HepG2 (cell line): ENCODE results near the gene AKR1E2. TPM values are rescaled to one million over a fixed set of nuclear protein-coding genes. Genes with fewer than 3 reads are reported as not detected.

Source experiments
- ATAC-seq: fragments of 200-7000 bp; cut with Tn5 transposase; 3 replicates; pipeline ENCODE4 v1.9.1; 2020; ENCODE audit warnings: mild to moderate bottlenecking, moderate library complexity
- BruUV-seq: library from RNA; stranded (reverse); fragments of 400-500 nt; replicated peaks from 2 replicates; lab custom pipeline; 2021; lab: Mats Ljungman, UMichigan
- CTCF ChIA-PET: fragments of 300-600 bp; formaldehyde crosslinking; extraction: SDS; loops from one replicate; lab custom pipeline; 2021; ENCODE audit warnings: low total read pairs, inconsistent platforms, low intra/inter-chr PET ratio; lab: Yijun Ruan, JAX
- POLR2A ChIA-PET: fragments of 350-600 bp; sonication (Branson Sonifier 250); formaldehyde crosslinking; loops from one replicate; lab custom pipeline; 2020; ENCODE audit warnings: antibody characterized with exemption, inconsistent platforms; lab: Yijun Ruan, JAX
- DNase-seq: peaks from one replicate; pipeline ENCODE4 v3.0.0-alpha.2; 2015; ENCODE audit warnings: low spot score
- FAIRE-seq: peaks from 3 replicates; lab custom pipeline; 2011; peaks lifted over from hg19 to GRCh38; lab: Jason Lieb, UNC
- H2AFZ ChIP-seq: one replicate; pipeline ENCODE4 v1.6.1; 2011; ENCODE audit warnings: low read length, inconsistent platforms
- H3K27ac ChIP-seq: fragments of 300-600 bp; 3 replicates; pipeline ENCODE4 v1.8.0; 2011; ENCODE audit warnings: mixed run types, mild to moderate bottlenecking, mixed read lengths, low read length, inconsistent platforms; ENCODE audit not compliant: insufficient read depth; ENCODE audit errors: extremely low read length
- H3K27me3 ChIP-seq, 2 experiments: fragments of 200-600 bp in 1 of 2; 2 replicates in 1 of 2; 3 replicates in 1 of 2; pipeline versions ENCODE4 v1.6.0 to v1.8.0; 2011; ENCODE audit warnings: low read length in 2 of 2, mild to moderate bottlenecking in 2 of 2, moderate library complexity in 2 of 2, inconsistent platforms in 1 of 2; ENCODE audit not compliant: insufficient read depth in 2 of 2, control insufficient read depth in 1 of 2
- H3K36me3 ChIP-seq, 2 experiments: fragments of 200-600 bp in 1 of 2; replicated peaks in 1 of 2; 2 replicates in 1 of 2; 3 replicates in 1 of 2; pipeline versions ENCODE4 v1.5.1 to v1.8.0; 2011; ENCODE audit warnings: low read length in 2 of 2, inconsistent platforms in 1 of 2; ENCODE audit not compliant: insufficient read depth in 2 of 2, control insufficient read depth in 1 of 2
- H3K4me1 ChIP-seq: 2 replicates; pipeline ENCODE4 v1.5.1; 2012; ENCODE audit warnings: low read length, inconsistent platforms; ENCODE audit not compliant: insufficient read depth
- H3K4me2 ChIP-seq: 2 replicates; pipeline ENCODE4 v1.6.0; 2011; ENCODE audit warnings: low read depth, low read length, inconsistent platforms
- H3K4me3 ChIP-seq, 3 experiments: fragments of 200-600 bp in 1 of 3; sonication (generic), shearing (Covaris generic) in 1 of 3; replicated peaks in 1 of 3; 2 replicates each; pipeline ENCODE4 v1.5.1; 2011 to 2016; ENCODE audit warnings: low read length in 3 of 3, inconsistent platforms in 2 of 3, low read depth in 2 of 3, mild to moderate bottlenecking in 2 of 3, control low read depth in 1 of 3, mixed read lengths in 1 of 3; ENCODE audit not compliant: insufficient read depth in 1 of 3
- H3K79me2 ChIP-seq: one replicate; pipeline ENCODE4 v1.6.1; 2011; ENCODE audit warnings: low read length, inconsistent platforms; ENCODE audit not compliant: insufficient read depth
- H3K9ac ChIP-seq: 2 replicates; pipeline ENCODE4 v1.6.0; 2011; ENCODE audit warnings: mild to moderate bottlenecking, low read depth, low read length, inconsistent platforms; ENCODE audit not compliant: insufficient read depth
- H3K9me3 ChIP-seq: 2 replicates; pipeline ENCODE4 v1.5.1; 2012; ENCODE audit warnings: mild to moderate bottlenecking, low read length
- H4K20me1 ChIP-seq: 2 replicates; pipeline ENCODE4 v1.6.0; 2011; ENCODE audit warnings: inconsistent platforms, mild to moderate bottlenecking, low read length, moderate library complexity; ENCODE audit not compliant: insufficient read depth
- ATF7 ChIP-seq, 2 experiments: fragments of 450-650 bp in 1 of 2; sonication (generic) in 1 of 2; formaldehyde crosslinking in 1 of 2; IDR thresholded peaks; 2 replicates each; pipeline versions ENCODE4 v1.4.0 to v1.6.1; 2016 to 2020; ENCODE audit warnings: antibody characterized with exemption in 1 of 2, mild to moderate bottlenecking in 1 of 2, missing genetic modification reagents in 1 of 2
- CBFB ChIP-seq: sonication (generic); formaldehyde crosslinking; IDR thresholded peaks from 2 replicates; pipeline ENCODE4 v1.4.0; 2020; ENCODE audit warnings: missing genetic modification reagents
- KMT2B ChIP-seq: IDR thresholded peaks from 2 replicates; pipeline ENCODE4 v1.6.1; 2016; ENCODE audit warnings: missing genetic modification reagents, missing compliant biosample characterization
- MAFK ChIP-seq, 2 experiments: IDR thresholded peaks in 1 of 2; conservative IDR thresholded peaks in 1 of 2; 2 replicates each; pipeline ENCODE4 v1.6.1; 2011; ENCODE audit warnings: improper control_type of control experiment in 2 of 2, low read length in 2 of 2
- SIX1 ChIP-seq: sonication (generic); formaldehyde crosslinking; IDR thresholded peaks from 2 replicates; pipeline ENCODE4 v1.4.0; 2020; ENCODE audit warnings: missing genetic modification reagents, borderline replicate concordance
- THAP11 ChIP-seq: IDR thresholded peaks from 2 replicates; pipeline ENCODE4 v1.6.1; 2016; ENCODE audit warnings: missing biosample characterization, missing genetic modification reagents
- ZMYM4 ChIP-seq: sonication (generic); formaldehyde crosslinking; IDR thresholded peaks from 2 replicates; pipeline ENCODE4 v1.8.1; 2023; ENCODE audit warnings: mild to moderate bottlenecking, missing genetic modification reagents
- ZNF552 ChIP-seq: sonication (generic); formaldehyde crosslinking; IDR thresholded peaks from 2 replicates; pipeline ENCODE4 v1.9.0; 2022; ENCODE audit warnings: missing genetic modification reagents, mild to moderate bottlenecking, borderline replicate concordance
- WGBS: methylation state at CpG from one replicate; pipeline ENCODE4 v1.1.6; 2017; ENCODE audit warnings: low lambda C conversion rate; 5-methylcytosine and 5-hydroxymethylcytosine counted together
- in situ Hi-C: cut with HindIII; loops from 2 replicates; pipeline ENCODE4 v1.10.0; 2017; ENCODE audit warnings: low pct_unique_long_range_greater_than_20kb; ENCODE audit not compliant: extremely low pct_ligation_motif_present
- intact Hi-C: fragments of 100-400 bp; cut with micrococcal nuclease; formaldehyde crosslinking; loops from one replicate; pipeline ENCODE4 v1.10.0; 2022; ENCODE audit not compliant: unreplicated experiment
- polyA plus RNA-seq, 8 experiments: library from polyadenylated mRNA; depleted of rRNA in 3 of 8; stranded (reverse) in 7 of 8; unstranded in 1 of 8; fragments of >200 nt; fragmentation: Illumina TruSeq in 4 of 8; extraction: Trizol in 4 of 8; gene quantifications; 2 replicates each; pipeline versions ENCODE4 v1.2.1 to v1.2.3, GENCODE V29; 2011 to 2016; ENCODE audit warnings: low read depth in 4 of 8, missing spikeins in 1 of 8, mixed read lengths in 1 of 8; ENCODE audit not compliant: insufficient read depth in 1 of 8
- total RNA-seq, 5 experiments: library from RNA; depleted of rRNA; stranded (reverse); fragments of >200 nt; fragmentation: Illumina TruSeq; extraction: Trizol; gene quantifications; 2 replicates each; pipeline ENCODE4 v1.2.3, GENCODE V29; 2016; ENCODE audit warnings: low read depth in 1 of 5

AKR1E2 gene
- total and polyA plus RNA-seq, 2 of the 13 experiments (the other 11 are each of a cell fraction or from before 2014, with no cell fraction given), result not detected

- WGBS, result 39% methylated on average over 4 of the region's 4 CpGs
- Histone ChIP-seq H3K36me3 (no peaks in the 10 kb centered on the region), H3K79me2 (no peaks in the 10 kb centered on the region), H2AFZ (no peak overlapping the region), H3K9me3 (no peaks in the 10 kb centered on the region), H3K27ac (no peak overlapping the region), H3K4me2 (no peak overlapping the region), H3K9ac (no peak overlapping the region), H4K20me1 (no peaks in the 10 kb centered on the region), H3K4me3 (no peak overlapping the region), H3K27me3 (peaks cover 0 to 15% of the 10 kb centered on the region in 2 experiments; a peak in 2 of 5 replicates), H3K4me1 (peaks cover 18% of the 10 kb centered on the region; the same call in 1 of the 2 replicates)
- intact Hi-C loops, result no loop called here
- ATAC-seq (no peak), DNase-seq (no peak), FAIRE-seq (no peak)
- CTCF ChIA-PET, result interaction anchor here (1.5 to 3.2 kb wide), 2 partner anchors 32 to 567 kb away, joined by 7 to 16 read pairs; no protein-coding TSS in a partner anchor
- POLR2A ChIA-PET, result no interaction called here
- no TSS peak for BruUV-seq
- TF ChIP-seq ZMYM4 (CRISPR knock-in tag) (0 out of 2 replicates have a peak, but pooled peaks have one; percentile 28), ATF7 (IDR thresholded peaks at IDR 0.05) (peak; percentile 12; the same call in 1 of the 2 replicates), ATF7 (CRISPR knock-in tag; IDR thresholded peaks at IDR 0.05) (no peak), THAP11 (CRISPR knock-in tag) (no peak), KMT2B (CRISPR knock-in tag) (no peak), CBFB (CRISPR knock-in tag) (no peak), ZNF552 (CRISPR knock-in tag) (no peak)
- in situ Hi-C loops, result loop anchor here (25.0 kb wide), 1 partner anchor 795 kb away; no protein-coding TSS in a partner anchor
These were observed 9.0 kb upstream of the AKR1E2 start for GRCh38 chr10:4816966-4817365.

- ATAC-seq (no peak), DNase-seq (no peak), FAIRE-seq (no peak)
- Histone ChIP-seq H2AFZ (no peak overlapping the region), H3K4me2 (no peak overlapping the region), H3K79me2 (no peaks in the 10 kb centered on the region), H3K36me3 (no peaks in the 10 kb centered on the region), H3K4me3 (no peak overlapping the region), H3K27me3 (peaks cover 0 to 15% of the 10 kb centered on the region in 2 experiments; a peak in 2 of 5 replicates), H3K4me1 (peaks cover 11% of the 10 kb centered on the region; the same call in 1 of the 2 replicates), H3K9ac (no peak overlapping the region), H3K9me3 (no peaks in the 10 kb centered on the region), H4K20me1 (no peaks in the 10 kb centered on the region), H3K27ac (no peak overlapping the region)
- TF ChIP-seq SIX1 (CRISPR knock-in tag) (no peak), MAFK (conservative IDR thresholded peaks at IDR 0.05 in 1 of 2, IDR thresholded peaks at IDR 0.05 in 1 of 2; ENCODE audit: low read length in 2 of 2) (peak; percentile 35 to 56; a peak in 3 of 4 replicates)
- in situ Hi-C loops (loop anchor here (25.0 kb wide), 1 partner anchor 793 kb away; no protein-coding TSS in a partner anchor), intact Hi-C loops (no loop called here)
- ChIA-PET CTCF (no interaction called here), POLR2A (no interaction called here)
- WGBS, result 4% methylated on average over 2 of the region's 2 CpGs
- no TSS peak for BruUV-seq
These were observed 6.9 kb upstream of the AKR1E2 start for GRCh38 chr10:4819067-4819466.
